Transverse colon (tissue), 4 donors: ENCODE results near the gene TNS1. TPM values are rescaled to one million over a fixed set of nuclear protein-coding genes. Genes with fewer than 3 reads are reported as not detected.

Experiments
- DNase-seq: peaks from one replicate; pipeline ENCODE4 v3.0.0-alpha.2; 2019
- H3K27ac ChIP-seq, 4 donors: fragments of 200-600 bp; sonication (generic); 2 replicates each; pipeline ENCODE4 v1.5.1; 2016 to 2018; ENCODE audit warnings: inconsistent platforms in 4 of 4
- H3K27me3 ChIP-seq: fragments of 200-600 bp; sonication (generic); 2 replicates; pipeline ENCODE4 v1.5.1; 2017; ENCODE audit warnings: inconsistent platforms
- H3K36me3 ChIP-seq, 4 donors: fragments of 200-600 bp; sonication (generic); 2 replicates each; pipeline ENCODE4 v1.5.1; 2017 to 2019; ENCODE audit warnings: inconsistent platforms in 4 of 4
- H3K4me1 ChIP-seq, 4 donors: fragments of 200-600 bp; sonication (generic); 2 replicates each; pipeline ENCODE4 v1.5.1; 2017 to 2020; ENCODE audit warnings: inconsistent platforms in 4 of 4
- H3K4me3 ChIP-seq, 4 donors: fragments of 200-600 bp; sonication (generic); 1 replicate in 1 of 4; 2 replicates in 3 of 4; pipeline versions ENCODE4 v1.5.1 to v1.6.1; 2017 to 2019; ENCODE audit warnings: inconsistent platforms in 4 of 4
- H3K9me3 ChIP-seq, 2 donors: fragments of 200-600 bp; sonication (generic); 2 replicates each; pipeline ENCODE4 v1.5.1; 2017 to 2019; ENCODE audit warnings: inconsistent platforms in 2 of 2
- CTCF ChIP-seq, 5 experiments: fragments of 200-600 bp in 3 of 5; fragments of 450-650 bp in 2 of 5; sonication (generic) in 3 of 5; IDR thresholded peaks; 1 replicate in 2 of 5; 2 replicates in 3 of 5; pipeline ENCODE4 v1.5.1; 2016 to 2017; ENCODE audit warnings: antibody characterized with exemption in 5 of 5, inconsistent platforms in 3 of 5, mild to moderate bottlenecking in 2 of 5, moderate library complexity in 1 of 5
- EP300 ChIP-seq: sonication (generic); formaldehyde crosslinking; IDR thresholded peaks from one replicate; pipeline ENCODE4 v1.6.1; 2017; ENCODE audit warnings: antibody characterized with exemption, low read depth
- POLR2A ChIP-seq: fragments of 450-650 bp; IDR thresholded peaks from one replicate; pipeline ENCODE4 v1.6.1; 2016; ENCODE audit warnings: antibody characterized with exemption, mild to moderate bottlenecking, moderate library complexity
- POLR2AphosphoS5 ChIP-seq, 3 donors: sonication (generic); formaldehyde crosslinking; IDR thresholded peaks; one replicate each; pipeline ENCODE4 v1.6.1; 2016; ENCODE audit warnings: antibody characterized with exemption in 3 of 3
- WGBS, 2 donors: methylation state at CpG; one replicate each; pipeline ENCODE4 v1.1.5; 2018; ENCODE audit warnings: low coverage in 1 of 2; 5-methylcytosine and 5-hydroxymethylcytosine counted together
- in situ Hi-C, 4 donors: fragments of 200-750 bp; cut with MboI; loops; one replicate each; pipeline versions ENCODE4 v1.15.0 to v1.15.1; 2017; ENCODE audit warnings: low sequenced_read_pairs in 3 of 4, low pct_ligation_motif_present in 1 of 4, low pct_unique_long_range_greater_than_20kb in 1 of 4
- intact Hi-C: fragments of 100-400 bp; cut with DNase I; formaldehyde crosslinking; loops from one replicate; pipeline ENCODE4 v1.15.1; 2023; ENCODE audit warnings: low total_unique reads
- total RNA-seq, 4 donors: library from RNA; depleted of rRNA; stranded (reverse); fragments of >200 nt; gene quantifications; one replicate each; pipeline ENCODE4 v1.1.0, GENCODE V29; 2016

TNS1 gene
- total RNA-seq, 4 donors from 2014 or later: 101 to 487 (median 231) TPM

DNA sequence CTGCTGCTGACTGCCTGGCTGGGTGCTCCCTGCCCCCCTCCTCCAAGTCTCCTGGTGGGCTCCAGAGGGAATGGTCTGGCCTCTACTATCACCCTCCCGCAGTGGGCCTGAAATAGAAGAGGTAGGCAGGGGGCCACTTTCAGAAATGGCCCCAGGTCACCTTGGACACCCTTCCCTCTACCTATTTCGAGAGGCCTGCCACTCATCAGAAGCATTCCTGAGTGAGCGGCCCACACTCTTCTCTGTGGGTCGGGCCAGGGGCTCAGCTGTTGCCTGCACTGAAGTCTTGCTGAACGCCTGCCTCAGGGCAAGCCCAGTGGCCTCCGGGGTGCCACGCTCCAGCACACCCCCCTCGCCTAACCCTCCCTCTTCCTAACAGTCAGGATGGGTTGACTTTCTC is 124.9 kb downstream of the TNS1 start:
- intact Hi-C loops (loop anchor here (5.0 kb wide), 1 partner anchor 91 kb away; no protein-coding TSS in a partner anchor), in situ Hi-C loops (no loop called here)
- no peak for TF ChIP-seq POLR2A
- no peak for TF ChIP-seq CTCF (IDR thresholded peaks at IDR 0.05)
- TF ChIP-seq EP300: no peak
- TF ChIP-seq POLR2AphosphoS5 (IDR thresholded peaks at IDR 0.05): no peak
- Histone ChIP-seq H3K4me1 (peaks cover 0 to 19% (median 9%) of the 10 kb centered on the region in 4 donors), H3K27me3 (no peaks in the 10 kb centered on the region), H3K4me3 (no peak overlapping the region), H3K36me3 (no peaks in the 10 kb centered on the region), H3K9me3 (no peaks in the 10 kb centered on the region), H3K27ac (peak overlapping the region; percentile 2 to 81 (median 21))
- DNase-seq: no peak
- 81% methylated on average over 8 of the region's 8 CpGs; no CpG with 5 or more reads in 1 of the 2 donors for WGBS, 2 donors

DNA sequence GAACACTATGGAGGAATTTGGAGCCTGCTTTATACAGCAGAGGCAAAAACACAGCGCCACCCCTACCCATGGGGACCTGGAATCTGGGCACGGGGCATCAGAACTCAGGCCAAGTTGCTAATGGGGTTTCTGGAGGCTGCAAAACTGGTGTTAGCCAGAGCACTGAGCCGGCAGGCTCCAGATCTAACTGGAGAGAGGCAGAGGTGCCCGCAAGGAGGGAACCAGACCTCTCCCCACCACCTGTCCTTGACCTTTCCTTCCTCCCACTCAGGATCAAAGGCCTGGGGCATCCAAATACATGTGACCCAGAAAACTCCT is 126.6 kb downstream of the TNS1 start:
- no peaks in the 10 kb centered on the region for H3K27me3 ChIP-seq
- no peak overlapping the region for H3K4me3 ChIP-seq
- in situ Hi-C loops (no loop called here), intact Hi-C loops (loop anchor here (5.0 kb wide), 1 partner anchor 89 kb away; no protein-coding TSS in a partner anchor)
- 80% methylated on average over 4 of the region's 4 CpGs; no CpG with 5 or more reads in 1 of the 2 donors for WGBS, 2 donors
- no peak for TF ChIP-seq POLR2A
- no peak for TF ChIP-seq POLR2AphosphoS5 (IDR thresholded peaks at IDR 0.05)
- TF ChIP-seq CTCF (IDR thresholded peaks at IDR 0.05): no peak
- TF ChIP-seq EP300: no peak
- DNase-seq: no peak
- H3K27ac ChIP-seq: peak overlapping the region; percentile 13 to 81 (median 38)
- no peaks in the 10 kb centered on the region for H3K36me3 ChIP-seq
- H3K9me3 ChIP-seq: no peaks in the 10 kb centered on the region
- peaks cover 0 to 23% (median 8%) of the 10 kb centered on the region in 4 donors for H3K4me1 ChIP-seq

- peaks cover 0 to 18% (median 8%) of the 10 kb centered on the region in 4 donors for H3K4me1 ChIP-seq
- no peak overlapping the region for H3K4me3 ChIP-seq
- DNase-seq: no peak
- TF ChIP-seq CTCF (IDR thresholded peaks at IDR 0.05) (no peak), POLR2AphosphoS5 (IDR thresholded peaks at IDR 0.05) (no peak), EP300 (no peak), POLR2A (no peak)
- in situ Hi-C loops: no loop called here
- intact Hi-C loops: loop anchor here (5.0 kb wide), 1 partner anchor 88 kb away; no protein-coding TSS in a partner anchor
- no peaks in the 10 kb centered on the region for H3K36me3 ChIP-seq
- H3K27me3 ChIP-seq: no peaks in the 10 kb centered on the region
- H3K9me3 ChIP-seq: no peaks in the 10 kb centered on the region
- WGBS, 2 donors: 75% methylated on average over 4 of the region's 4 CpGs; no CpG with 5 or more reads in 1 of the 2 donors
- peak overlapping the region; percentile 13 to 81 (median 38) for H3K27ac ChIP-seq
These were observed 127.1 kb downstream of the TNS1 start for GRCh38 chr2:217875556-217876252.

DNA sequence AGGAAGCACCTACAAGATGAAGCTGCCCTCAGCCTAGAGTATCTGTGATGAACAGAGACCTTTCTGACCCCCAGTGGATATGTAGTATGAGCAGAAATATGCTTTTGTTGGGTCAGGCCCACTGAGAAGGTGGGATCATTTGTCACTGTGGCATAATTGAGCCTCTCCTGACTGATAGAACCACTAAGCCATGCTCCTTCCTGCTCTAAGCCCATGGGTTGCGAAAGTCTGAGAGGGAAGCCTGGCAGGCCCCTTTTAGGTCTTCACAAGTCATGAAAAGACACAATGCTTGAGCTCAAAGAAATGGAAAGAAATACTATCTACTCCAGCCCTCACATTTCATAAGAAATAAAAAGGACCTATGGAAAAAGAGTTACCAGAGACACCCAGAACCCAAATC is 127.7 kb downstream of the TNS1 start:
- peak overlapping the region in 3 of 4 donors; percentile 36 to 81 (median 41) for H3K27ac ChIP-seq
- intact Hi-C loops: loop anchor here (5.0 kb wide), 1 partner anchor 88 kb away; no protein-coding TSS in a partner anchor

More for the DNA sequence above, 127.7 kb downstream of the TNS1 start:
- in situ Hi-C loops: no loop called here
- 97% methylated on average over 1 of the region's 1 CpG; no CpG with 5 or more reads in 1 of the 2 donors for WGBS, 2 donors
- H3K4me3 ChIP-seq: no peak overlapping the region
- no peak for DNase-seq
- H3K9me3 ChIP-seq: no peaks in the 10 kb centered on the region
- TF ChIP-seq POLR2A: no peak
- TF ChIP-seq CTCF (IDR thresholded peaks at IDR 0.05): no peak
- no peak for TF ChIP-seq EP300
- peaks cover under 1 to 13% (median 9%) of the 10 kb centered on the region in 4 donors for H3K4me1 ChIP-seq
- no peaks in the 10 kb centered on the region for H3K27me3 ChIP-seq
- H3K36me3 ChIP-seq: no peaks in the 10 kb centered on the region
